IPS-18c (cell line): ENCODE measurements around the gene OR51I1.

Experiments
- H3K4me3 ChIP-seq: 2 replicates; pipeline ENCODE4 v1.7.0; 2013; ENCODE audit warnings: low read depth, mild to moderate bottlenecking, low read length, moderate library complexity; ENCODE audit not compliant: insufficient read depth
- H3K9me3 ChIP-seq: one replicate; pipeline ENCODE4 v1.6.1; 2013; ENCODE audit warnings: mild to moderate bottlenecking, low read length, moderate library complexity; ENCODE audit not compliant: control insufficient read depth, insufficient read depth

The OR51I1 gene

DNA sequence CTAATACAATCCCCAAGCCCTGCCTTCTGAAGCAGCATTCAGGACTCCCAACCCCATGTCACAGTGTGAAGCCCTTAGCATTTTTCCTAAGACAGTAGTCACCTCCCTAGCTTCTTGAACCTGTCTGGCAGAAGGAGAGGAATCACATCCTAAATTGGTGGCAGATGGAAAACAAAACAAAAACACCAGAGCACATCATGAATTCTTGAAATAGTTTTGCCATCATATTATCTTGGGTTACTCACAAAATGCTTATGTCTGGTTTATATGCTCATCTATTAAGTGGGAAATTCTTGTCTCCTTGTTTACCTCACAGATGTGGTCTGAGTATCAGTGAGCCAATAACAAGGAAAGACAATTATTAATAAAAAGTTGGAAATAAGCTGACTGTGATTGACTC, 42.4 kb downstream of the OR51I1 start:
- H3K9me3 ChIP-seq, result no peaks in the 10 kb centered on the region

DNA sequence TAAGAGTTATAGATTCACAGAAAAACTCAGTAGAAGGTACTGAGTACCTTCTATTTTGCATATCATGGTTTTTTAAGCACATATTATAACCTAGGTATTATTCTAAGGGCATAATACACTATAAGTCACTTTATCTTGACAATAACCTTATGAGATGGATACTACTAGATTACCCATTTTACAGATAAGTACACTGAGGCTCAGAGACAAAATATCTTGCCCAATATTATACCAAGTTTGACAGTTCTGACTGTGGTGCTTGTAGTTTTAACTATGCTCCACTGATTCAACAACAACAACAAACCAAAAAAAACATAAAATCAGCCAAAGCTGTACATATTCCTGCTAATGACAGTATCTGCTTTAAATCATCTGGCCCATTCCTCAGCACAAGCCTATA, 47.2 kb downstream of the OR51I1 start:
- Histone ChIP-seq H3K9me3 (no peaks in the 10 kb centered on the region), H3K4me3 (no peak overlapping the region)

More for the DNA sequence above, 42.4 kb downstream of the OR51I1 start:
- H3K4me3 ChIP-seq, result no peak overlapping the region
